ENCODE data around the gene ZNF423. TPM values are rescaled to one million over a fixed set of nuclear protein-coding genes. Genes with fewer than 3 reads are reported as not detected.

ZNF423 gene
- total RNA-seq, 4 donors from 2014 or later = 4.1 to 20.2 (median 10.3) TPM

DNA sequence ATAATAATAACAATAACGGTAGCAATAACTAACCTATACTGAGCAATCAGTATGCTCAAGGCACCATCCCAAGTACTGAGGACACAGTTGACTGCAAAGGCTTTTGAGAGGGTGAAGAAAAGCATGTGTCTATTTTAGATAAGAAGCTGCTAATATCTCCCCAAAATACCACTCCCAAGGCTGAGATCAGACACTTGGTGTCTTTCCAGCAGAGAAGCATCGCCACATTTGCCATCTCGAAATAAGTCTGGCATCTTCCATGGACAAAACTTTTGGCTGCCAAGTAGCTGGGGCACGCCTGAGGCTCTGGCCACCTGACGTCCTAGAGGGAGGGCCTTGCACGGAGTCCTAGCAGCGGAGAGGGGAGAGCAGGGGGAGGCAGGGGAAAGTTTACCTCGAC, 39.0 kb downstream of the ZNF423 start:
- TF ChIP-seq, protein P1, sequence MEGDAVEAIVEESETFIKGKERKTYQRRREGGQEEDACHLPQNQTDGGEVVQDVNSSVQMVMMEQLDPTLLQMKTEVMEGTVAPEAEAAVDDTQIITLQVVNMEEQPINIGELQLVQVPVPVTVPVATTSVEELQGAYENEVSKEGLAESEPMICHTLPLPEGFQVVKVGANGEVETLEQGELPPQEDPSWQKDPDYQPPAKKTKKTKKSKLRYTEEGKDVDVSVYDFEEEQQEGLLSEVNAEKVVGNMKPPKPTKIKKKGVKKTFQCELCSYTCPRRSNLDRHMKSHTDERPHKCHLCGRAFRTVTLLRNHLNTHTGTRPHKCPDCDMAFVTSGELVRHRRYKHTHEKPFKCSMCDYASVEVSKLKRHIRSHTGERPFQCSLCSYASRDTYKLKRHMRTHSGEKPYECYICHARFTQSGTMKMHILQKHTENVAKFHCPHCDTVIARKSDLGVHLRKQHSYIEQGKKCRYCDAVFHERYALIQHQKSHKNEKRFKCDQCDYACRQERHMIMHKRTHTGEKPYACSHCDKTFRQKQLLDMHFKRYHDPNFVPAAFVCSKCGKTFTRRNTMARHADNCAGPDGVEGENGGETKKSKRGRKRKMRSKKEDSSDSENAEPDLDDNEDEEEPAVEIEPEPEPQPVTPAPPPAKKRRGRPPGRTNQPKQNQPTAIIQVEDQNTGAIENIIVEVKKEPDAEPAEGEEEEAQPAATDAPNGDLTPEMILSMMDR (IDR thresholded peaks at IDR 0.05; ENCODE audit: low read depth) = no peak

DNA sequence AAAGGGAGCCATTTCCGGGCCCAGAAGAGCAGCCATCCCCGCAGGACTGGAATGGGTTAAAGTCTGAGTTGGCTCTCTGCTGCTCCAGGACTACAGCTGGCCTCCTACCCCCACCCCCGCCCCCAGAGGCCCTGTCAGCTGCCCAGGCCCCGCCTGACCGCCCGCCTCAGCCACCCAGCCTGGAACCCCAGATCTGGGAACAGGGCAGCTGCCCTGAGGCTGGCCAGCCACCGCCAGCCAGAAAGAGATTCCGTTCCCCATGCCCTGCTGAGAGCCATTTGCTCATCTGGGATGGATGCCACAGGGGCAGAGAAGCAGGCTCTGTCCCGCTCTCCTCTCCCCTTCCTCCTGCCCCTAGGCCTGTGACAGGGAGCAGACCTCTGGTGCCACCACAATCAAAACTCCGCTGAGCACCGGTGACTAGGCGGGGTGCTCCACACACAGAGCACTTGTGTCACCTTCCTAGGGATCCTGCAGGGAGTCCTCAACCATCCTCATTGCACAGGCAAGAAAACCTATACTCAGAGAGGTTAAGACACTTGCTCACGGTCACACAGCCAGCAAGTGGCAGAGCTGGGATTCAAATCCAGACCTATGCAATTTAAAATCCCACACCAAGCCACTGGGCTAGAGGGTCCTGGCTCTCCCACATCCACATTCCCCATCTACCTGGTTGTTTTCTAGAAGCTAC, 44.1 kb downstream of the ZNF423 start:
- TF ChIP-seq, protein P1 (IDR thresholded peaks at IDR 0.05; ENCODE audit: low read depth) = no peak

DNA sequence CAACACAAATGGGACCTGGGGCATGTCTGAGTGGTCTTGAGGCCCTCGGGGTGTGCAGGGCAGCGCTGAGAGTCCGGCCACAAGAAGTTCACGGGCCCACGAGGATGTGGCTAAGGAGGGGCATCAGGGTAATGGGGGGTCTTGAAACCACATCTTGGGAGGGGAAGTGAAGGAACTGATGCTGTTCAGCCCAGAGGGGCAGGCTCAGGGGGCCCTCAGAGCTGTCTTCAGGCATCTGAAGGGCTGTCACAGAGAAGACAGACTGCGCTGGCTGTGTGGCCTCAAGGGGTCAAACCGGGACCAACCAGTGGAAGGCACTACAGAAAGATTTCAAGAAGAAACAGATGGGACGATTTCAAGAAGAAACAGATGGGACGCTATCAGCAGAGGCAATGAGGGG, 45.1 kb downstream of the ZNF423 start:
- TF ChIP-seq, protein P1 (IDR thresholded peaks at IDR 0.05; ENCODE audit: low read depth) = no peak

DNA sequence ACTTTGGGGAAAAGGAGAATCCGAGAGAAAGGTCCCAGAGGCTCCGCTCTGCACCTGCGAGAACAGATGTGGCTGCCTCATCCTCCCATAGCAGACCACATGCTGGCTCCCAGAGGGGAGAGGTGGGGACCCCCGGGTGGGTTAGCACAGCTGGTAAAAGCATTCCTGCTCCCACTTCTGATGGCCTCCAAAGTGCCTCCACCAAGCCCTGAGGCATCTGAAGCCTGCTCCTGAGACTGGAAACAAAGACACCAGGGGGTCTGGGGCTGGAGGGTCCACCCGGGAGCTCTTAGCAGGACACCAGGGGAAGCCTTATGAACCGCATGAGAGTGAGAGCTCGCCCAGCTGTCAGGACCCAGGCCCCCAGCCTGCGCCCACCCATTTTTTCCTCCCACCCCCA, 46.4 kb downstream of the ZNF423 start:
- TF ChIP-seq, protein P1 (IDR thresholded peaks at IDR 0.05; ENCODE audit: low read depth) = no peak

DNA sequence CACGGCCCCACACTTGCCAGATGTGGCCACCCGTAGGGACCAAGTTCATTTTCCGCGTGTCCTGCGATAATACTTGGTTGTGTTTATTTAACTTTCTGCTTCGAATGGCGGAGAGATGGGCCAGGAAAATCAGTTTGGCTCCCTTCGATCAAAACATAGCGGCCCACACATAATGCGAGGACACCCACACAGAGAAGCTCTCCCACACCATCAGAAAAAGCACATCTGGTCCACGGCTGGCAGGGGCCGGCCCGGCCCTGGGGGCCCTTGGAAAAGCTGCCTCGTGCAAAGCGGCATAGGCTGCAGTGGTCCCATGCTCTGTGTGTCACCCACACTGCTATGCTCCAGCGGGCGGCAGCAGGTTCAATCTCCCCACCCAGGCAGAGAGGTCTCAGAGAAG, 46.9 kb downstream of the ZNF423 start:
- TF ChIP-seq, protein P1 (IDR thresholded peaks at IDR 0.05; ENCODE audit: low read depth) = no peak

DNA sequence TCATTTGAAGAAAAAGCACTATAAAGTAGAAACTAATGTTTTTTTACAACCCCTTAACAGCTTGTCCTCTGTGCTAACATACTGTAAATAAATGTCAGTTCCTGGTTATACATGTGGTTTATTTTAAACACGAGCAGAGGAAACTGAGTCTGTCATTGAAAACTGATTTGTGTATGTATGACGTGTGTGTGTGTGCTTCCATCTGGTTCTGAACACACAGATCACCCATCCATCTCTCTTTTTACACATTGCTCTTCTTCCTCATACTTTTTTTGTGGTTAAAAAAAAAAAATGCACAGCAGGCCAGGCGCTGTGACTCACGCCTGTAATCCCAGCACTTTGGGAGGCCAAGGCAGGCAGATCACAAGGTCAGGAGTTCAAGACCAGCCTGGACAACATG, 49.5 kb downstream of the ZNF423 start:
- TF ChIP-seq, protein P1 (IDR thresholded peaks at IDR 0.05; ENCODE audit: low read depth) = no peak

DNA sequence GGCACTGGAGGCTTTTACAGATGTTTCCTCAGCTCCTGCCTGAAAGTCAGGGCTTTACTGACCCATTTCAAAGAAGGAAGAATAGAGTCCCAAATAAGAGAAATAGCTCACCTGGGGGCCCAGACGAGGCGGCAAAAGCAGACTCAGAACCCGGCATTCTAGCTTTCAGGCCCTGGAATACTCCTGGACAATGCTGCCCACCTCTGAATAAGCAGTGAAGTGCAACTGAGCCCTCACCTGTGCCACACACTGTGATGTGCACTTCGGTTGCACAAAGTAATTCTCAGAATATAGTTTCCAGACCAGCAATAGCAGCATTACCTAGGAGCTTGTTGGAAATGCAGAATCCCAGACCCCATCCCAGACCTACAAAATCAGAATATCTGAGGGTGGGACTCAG, 54.6 kb downstream of the ZNF423 start:
- TF ChIP-seq, protein P1 (IDR thresholded peaks at IDR 0.05; ENCODE audit: low read depth) = no peak

Measured in subcutaneous adipose tissue (tissue), 4 donors.